NCI-H187 treated with DMSO at 0.1 percent for 48 hours (cell line): ENCODE measurements around the gene NIP7.
"Not testable (repeated sequence)": the region's sequence is repeated elsewhere in the genome, so short reads cannot be mapped to it uniquely, and the experiment has no call there.

Source experiments
- DNase-seq: peaks from one replicate; lab custom pipeline; 2025; lab: John Stamatoyannopoulos, UW

The NIP7 gene

DNA sequence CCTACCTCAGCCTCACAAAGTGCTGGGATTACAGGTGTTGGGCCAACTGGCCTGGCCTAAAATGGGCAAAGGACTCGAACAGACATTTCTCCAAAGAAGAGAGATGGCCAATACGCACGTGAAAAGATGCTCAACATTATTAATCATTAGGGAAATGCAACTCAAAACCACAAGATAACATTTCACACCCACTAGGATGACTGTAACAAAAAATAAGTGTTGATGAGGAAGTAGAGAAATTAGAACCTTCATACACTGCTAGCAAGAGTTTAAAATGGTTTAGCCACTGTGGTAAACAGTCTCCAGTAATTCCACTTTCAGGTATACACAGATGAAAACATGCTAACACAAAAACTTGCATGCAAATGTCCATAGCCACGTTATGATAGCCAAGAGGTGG is 6.4 kb downstream of the NIP7 start:
- no peak for DNase-seq

- no peak for DNase-seq
Measured at GRCh38 chr16:69346683-69347082, 7.1 kb downstream of the NIP7 start.

GRCh38 chr16:69348222-69348621 is 8.7 kb downstream of the NIP7 start:
- no peak for DNase-seq

DNA sequence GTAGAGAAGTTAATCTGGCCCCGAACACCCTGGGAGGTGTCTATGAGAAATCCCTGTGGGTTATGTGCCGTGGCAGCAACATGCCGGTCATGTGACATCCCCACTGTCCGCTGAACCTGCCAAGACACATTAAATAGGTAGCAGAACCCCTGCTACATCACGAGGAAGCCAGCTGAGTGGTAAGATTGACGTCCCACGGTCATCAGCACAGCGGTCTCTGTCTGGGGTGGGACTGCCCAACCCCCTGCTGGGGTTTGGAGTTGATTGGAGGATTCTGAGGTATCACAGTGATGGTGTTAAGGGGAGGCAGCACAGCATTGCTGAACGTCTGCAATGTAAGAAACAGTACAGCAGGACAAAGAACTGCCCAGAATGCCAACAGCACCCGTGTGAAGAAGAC is 10.0 kb downstream of the NIP7 start:
- DNase-seq, result no peak

DNA sequence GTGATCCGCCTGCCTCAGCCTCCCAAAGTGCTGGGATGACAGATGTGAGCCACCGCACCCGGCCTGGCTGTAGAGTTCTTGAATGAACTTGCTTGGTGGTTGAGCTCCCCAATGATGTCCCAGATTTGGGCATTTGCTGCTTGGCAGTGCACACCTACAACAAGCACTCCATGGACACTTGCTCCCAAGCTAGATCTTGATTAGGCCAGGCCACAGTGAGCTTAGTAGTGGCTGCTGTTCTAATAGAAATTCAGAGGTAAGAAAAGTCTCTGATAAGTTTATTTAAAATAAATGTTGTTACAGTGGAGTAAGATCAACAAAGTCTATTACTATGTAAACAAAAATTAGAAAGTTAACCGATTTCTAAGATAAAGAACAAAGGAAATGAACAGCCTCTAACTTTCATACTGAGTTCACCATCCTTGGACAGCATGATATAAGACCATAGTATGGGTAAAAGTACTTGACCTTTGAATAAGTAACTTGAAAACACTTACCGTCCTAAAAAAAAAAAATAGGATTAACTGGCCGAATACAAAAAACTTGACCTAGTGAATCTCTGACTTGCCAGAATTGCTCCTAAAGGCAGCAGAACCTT is 11.1 kb downstream of the NIP7 start:
- no peak for DNase-seq

GRCh38 chr16:69351309-69352027 is 11.9 kb downstream of the NIP7 start, which contains the start of gene TMED6:
TMED6 (minus strand) TSS chr16:69351786; CDS start chr16:69351753, 33 bp downstream.
- DNase-seq, result no peak

GRCh38 chr16:69360070-69360469 is 20.5 kb downstream of the NIP7 start:
- DNase-seq, result not testable (repeated sequence)

GRCh38 chr16:69363281-69363717 is 23.7 kb downstream of the NIP7 start:
- DNase-seq, result no peak

DNA sequence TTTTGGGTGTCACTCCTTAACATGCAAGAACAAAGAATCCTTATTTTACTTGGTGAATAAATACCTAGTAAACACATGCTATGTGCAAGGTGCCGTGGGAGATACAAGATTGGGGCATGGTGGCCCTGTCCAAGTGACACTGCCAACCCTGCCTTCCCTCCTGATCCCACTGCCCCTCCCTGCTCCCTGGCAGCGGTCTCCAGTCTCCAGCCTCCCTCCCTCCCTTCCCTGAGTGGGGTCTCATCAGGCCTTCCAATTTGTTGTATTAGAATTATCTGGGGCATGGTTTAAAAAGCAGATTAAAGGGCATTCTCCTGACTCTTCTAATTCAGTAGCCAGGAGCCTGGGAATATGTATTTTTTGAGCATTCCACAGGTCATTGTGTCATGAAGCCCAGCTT is 24.5 kb downstream of the NIP7 start:
- no peak for DNase-seq

GRCh38 chr16:69365901-69366300 is 26.3 kb downstream of the NIP7 start:
- no peak for DNase-seq

GRCh38 chr16:69366431-69366830 is 26.9 kb downstream of the NIP7 start:
- DNase-seq, result no peak

- DNase-seq, result no peak
Measured at GRCh38 chr16:69367980-69368379, 28.4 kb downstream of the NIP7 start.

- DNase-seq, result no peak
Measured at GRCh38 chr16:69368866-69369265, 29.3 kb downstream of the NIP7 start.

- no peak for DNase-seq
Measured at GRCh38 chr16:69371564-69371963, 32.0 kb downstream of the NIP7 start.

GRCh38 chr16:69373019-69373418 is 33.4 kb downstream of the NIP7 start:
- DNase-seq, result no peak

GRCh38 chr16:69376393-69377059 is 37.0 kb downstream of the NIP7 start:
- no peak for DNase-seq

DNA sequence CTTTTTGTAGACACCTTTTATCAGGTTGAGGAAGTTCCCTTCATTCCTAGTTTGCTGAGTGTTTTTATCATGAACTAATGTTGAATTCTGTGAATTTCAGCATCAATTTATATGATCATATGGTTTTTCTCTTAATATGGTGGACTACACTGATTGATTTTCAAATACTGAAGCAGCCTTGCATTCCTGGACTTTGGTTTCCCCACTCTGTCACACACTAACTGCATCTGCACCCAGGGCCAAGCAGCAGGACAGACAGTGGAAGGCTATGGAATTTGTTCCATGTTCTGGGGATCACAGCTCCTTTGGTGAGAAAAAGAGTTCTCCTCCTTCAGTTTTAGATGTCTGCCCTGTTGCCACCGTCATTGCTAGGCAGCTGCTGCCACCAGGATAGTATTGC is 38.5 kb downstream of the NIP7 start:
- no peak for DNase-seq

DNA sequence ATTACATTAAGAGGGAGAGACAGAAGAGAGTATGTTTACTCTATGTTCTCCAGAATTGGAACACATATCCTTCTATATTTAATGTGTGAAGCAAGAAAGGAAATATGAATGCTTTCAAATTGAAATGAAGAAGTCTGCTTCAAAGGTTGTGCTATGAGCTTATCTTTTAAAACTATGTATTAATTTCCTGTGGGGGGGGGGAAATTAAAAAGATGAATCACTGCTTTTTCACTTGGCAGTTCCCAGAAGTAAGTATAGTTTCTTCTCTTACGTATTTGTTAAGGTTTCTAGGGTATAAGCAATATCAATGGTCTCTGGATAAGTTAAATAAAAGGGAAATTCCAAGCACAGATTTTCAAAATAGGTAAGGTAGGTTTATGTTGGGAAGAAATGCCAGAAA is 39.2 kb downstream of the NIP7 start:
- no peak for DNase-seq

- DNase-seq, result no peak
Measured at GRCh38 chr16:69381231-69381630, 41.7 kb downstream of the NIP7 start.

GRCh38 chr16:69382421-69382820 is 42.8 kb downstream of the NIP7 start:
- DNase-seq, result no peak

GRCh38 chr16:69384974-69385373 is 45.4 kb downstream of the NIP7 start:
- no peak for DNase-seq

DNA sequence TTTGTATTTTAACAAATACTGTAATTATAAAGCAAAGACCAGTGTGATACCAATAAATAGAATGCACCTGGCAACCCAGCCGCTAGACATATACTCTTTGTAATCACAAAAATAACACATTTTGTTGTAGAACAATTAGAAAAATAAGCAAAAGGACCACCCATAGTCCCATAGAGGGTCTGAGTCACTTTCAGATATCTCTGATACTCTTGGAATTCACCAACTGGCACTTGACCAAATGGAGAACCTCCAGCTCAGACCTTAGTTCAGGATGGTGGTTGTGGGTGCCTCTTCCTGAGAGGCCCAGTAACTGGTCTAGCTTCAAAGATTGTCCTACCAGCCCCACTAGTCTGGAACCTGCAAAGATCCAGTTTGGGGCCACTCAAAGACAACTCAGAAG is 47.0 kb downstream of the NIP7 start:
- DNase-seq, result no peak
